Cerebellar cortex (tissue), 1 donor: ENCODE measurements around the gene LPA.
"Not testable (repeated sequence)": the region's sequence is repeated elsewhere in the genome, so short reads cannot be mapped to it uniquely, and the experiment has no call there.

Source experiments
- DNase-seq: peaks from one replicate; pipeline ENCODE4 v3.0.0-alpha.2; 2015; ENCODE audit warnings: low spot score

The LPA gene

DNA sequence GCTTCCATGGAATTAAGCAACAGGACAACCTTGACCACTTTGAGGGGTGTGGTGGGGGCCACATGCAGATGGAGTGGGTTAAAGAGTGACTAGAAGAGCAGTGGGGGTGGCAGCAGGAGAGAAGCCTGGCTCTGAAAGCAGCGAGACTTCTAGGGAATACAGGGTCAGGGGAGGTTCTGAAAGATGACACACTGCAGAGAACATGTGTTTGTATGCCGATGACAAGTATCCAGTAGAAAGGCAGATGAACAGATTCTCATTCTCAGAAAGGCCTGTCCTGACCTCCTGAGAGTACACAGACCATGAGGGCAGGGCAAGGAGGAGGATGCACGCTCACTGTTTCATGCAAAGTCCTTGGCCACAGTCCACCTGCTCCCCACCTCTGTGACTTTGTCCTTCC lies 2.9 kb downstream of the LPA start:
- DNase-seq, result no peak

DNA sequence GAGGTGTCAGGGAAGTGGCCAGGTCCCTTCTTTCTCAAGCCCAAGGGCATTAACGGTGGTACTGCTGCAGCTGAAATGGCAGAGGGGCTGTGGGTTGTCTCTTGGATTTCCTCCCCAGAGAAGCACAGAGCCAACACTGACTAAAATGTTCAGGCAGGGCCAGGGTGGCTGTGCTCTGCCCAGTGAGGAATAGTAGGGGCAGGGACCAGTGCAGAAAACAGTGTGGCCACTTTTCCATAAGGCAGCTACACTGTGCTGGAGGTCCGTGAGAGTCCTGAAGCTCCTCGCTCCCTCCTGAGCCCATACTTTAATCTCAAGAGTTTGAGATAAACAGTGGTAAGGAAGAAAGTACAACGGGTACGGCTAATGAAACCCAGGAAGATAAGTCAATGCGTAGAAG lies 4.5 kb downstream of the LPA start:
- no peak for DNase-seq

DNA sequence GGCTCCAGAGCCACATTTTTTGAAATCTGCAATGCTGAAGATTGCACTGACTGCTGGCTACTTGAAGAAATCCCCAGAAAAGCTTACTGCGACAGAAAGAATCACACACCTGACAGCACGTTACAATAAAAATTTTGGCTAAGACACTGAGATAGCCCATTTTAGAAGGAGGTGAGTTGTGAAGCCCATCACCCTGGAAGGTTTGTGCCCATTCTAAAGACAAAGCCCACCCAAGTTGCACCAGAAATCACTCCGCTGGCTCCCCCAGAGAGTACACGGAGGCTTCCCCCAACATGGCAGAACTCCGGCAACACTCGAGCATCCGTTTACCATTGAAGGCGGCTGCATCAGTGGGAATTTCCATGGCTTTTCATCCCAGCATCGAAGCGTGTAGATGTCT lies 29.4 kb downstream of the LPA start:
- no peak for DNase-seq

DNA sequence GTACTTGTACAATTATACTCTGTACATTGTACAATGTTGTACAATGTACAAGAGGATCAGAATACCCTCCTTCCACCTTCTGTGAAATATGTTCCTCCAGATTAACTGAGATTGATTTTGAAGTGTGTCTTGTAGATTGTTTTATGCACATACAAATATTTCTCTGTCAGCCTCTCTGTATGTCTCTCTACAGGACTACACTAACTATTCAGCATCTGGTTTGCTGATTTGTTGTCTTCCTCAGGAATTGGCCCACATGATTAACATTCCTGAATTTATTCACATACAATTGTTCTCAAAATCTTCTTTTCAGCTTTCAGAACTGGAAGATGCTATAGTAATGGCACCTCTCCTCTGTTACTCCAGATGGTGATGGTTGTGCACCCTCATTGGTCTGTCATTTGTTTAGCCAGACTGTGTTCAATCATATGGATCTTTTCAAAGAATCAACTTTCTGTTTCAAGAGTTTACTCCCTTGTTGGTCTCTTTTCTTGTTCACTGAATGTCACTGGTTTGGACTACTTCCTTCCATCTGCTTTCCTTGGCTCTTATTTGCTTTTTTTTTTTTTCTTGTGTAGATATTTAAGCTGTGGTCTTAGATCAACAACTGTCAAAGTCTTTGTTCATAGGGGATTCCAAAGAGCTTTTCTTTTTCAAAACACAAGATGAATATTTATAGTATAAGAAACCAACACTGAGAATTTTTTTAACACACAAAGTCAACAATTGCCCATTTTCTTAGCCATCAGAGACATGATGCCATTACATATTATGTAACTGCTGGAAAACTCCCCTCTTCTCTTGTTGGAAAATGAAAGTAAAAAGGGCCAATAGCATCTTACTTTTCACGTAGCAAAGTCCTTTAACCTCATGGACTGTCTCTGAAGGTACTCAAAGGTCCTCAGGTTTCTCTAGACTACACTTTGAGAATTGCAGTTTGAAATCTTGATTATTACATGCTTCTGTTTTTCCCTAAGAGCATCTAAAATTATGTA lies 67.9 kb downstream of the LPA start:
- no peak for DNase-seq

DNA sequence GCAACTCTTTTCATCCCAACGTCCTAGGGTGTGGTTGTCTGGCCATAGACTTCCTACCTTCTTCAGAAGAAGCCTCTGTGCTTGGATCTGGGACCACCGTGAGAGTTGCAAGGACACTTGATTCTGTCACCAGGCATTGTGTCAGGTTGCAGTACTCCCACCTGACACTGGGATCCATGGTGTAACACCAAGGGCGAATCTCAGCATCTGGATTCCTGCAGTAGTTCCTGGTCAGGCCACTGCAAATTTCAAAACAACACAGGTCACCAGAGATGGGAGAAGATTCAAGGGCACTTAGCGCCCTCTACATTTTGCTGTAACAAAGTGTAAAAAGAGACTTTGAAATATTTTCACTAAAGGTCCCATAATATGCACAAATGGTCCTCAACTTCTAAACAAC lies 68.8 kb downstream of the LPA start:
- DNase-seq, result not testable (repeated sequence)

DNA sequence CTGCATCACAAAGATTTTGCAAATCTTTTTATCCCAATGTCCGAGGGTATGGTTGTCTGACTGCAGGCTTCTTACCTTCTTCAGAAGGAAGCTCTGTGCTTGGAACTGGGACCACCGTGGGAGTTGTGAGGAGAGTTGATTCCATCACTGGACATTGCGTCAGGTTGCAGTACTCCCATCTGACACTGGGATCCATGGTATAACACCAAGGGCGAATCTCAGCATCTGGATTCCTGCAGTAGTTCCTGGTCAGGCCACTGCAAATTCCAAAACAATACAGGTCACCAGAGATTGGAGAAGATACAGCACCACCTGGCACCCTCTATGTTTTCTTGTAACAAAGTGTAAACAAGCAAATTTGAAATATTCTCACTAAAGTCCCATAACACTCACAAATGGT lies 77.7 kb downstream of the LPA start:
- DNase-seq, result no peak

DNA sequence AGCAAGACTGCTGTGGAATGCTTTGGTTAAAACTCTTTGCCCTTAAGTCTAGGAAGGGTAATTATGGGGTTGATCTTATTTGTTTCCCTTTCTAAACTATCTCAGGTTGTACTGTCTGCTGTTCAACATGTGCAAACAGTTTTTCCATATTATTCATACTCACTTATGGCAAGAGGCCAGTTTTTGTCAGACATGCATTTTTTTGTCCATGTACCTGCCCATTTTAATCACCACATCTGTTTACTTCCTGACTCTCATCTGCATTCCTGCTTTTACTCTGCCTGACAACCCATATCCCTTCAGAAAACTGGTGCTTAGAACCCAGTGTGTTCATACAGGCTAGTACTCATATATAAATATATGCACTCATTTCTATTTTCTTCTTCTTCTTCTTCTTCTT lies 80.3 kb downstream of the LPA start:
- no peak for DNase-seq

DNA sequence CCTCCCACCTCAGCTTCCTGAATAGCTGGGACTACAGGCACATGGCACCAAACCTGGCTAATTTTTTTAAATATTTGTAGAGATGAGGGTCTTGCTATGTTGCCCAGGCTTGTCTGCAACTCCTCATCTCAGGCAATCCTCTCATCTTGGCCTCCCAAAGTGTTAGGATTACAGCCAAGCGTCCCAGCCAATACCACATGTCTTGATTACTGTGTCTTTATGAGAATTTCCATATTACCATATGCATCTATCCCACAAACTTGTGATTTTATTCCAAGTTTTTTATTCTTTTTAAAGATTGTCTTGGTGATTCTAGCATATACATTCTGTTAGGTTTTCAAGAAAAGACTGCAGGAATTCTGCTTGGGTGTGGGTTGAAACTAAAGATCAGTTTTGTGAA lies 82.7 kb downstream of the LPA start:
- DNase-seq, result no peak

DNA sequence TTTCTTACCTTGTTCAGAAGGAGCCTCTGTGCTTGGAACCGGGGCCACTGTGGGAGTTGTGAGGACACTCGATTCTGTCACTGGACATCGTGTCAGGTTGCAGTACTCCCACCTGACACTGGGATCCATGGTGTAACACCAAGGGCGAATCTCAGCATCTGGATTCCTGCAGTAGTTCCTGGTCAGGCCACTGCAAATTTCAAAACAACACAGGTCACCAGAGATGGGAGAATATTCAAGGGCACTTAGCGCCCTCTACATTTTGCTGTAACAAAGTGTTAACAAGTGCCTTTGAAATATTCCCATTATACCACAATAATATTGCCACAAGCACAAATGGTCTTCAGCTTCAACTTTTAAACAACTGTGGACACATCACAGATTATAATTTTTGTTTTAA lies 85.6 kb downstream of the LPA start:
- DNase-seq, result not testable (repeated sequence)

DNA sequence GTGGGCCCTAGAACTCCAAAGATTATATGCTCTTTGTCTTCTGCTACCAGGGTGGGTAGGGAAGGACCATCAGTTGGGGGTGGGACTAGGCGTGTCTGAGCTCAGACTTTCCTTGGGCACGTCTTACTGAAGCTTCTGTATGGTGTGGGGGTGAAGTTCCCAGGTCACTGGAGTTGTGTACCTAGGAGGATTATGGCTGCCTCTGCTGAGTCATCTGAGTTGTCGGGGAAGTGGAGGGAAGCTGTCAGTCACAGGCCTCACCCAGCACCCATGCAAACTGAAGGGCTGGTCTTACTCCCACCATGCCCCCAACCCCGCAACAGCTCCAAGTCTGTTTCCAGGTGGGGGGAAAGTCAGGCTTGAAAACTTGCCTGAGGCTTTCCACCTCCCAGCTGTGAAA lies 90.1 kb downstream of the LPA start:
- no peak for DNase-seq

DNA sequence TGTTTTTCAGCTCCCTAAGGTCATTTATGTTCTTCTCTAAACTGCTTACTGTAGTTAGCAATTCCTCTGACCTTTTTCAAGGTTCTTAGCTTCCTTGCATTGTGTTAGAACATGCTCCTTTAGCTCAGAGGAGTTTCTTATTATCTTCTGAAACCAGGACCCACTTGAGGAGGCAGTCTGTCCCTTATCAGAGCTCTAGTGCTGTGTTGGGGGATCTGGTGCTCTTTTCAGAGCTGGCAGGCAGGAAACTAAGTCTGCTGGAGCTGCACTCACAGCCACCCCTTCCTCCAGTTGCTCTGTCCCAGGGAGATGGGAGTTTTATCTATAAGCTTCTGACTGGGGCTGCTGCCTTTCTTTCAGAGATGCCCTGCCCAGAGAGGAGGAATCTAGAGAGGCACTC lies 92.9 kb downstream of the LPA start:
- DNase-seq, result not testable (repeated sequence)

DNA sequence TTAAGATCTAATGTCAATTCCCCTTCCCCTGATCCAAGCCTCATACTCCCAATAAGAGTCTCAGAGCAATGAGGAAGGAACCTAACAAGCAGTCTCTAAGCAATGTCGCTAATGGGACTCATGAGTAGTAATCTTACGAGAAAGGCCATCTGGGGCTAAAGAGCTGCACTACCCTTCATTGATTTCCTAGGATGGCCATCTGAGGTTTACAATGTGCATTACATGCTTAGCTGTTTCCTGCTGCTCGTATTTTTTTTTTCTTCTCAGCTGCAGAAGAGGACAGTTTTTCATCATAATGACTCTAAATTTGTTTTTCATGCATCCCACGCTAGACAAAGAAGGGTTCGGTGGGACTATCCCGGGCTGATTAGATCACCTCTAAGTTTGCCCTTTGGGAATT lies 119.3 kb downstream of the LPA start:
- DNase-seq, result no peak

DNA sequence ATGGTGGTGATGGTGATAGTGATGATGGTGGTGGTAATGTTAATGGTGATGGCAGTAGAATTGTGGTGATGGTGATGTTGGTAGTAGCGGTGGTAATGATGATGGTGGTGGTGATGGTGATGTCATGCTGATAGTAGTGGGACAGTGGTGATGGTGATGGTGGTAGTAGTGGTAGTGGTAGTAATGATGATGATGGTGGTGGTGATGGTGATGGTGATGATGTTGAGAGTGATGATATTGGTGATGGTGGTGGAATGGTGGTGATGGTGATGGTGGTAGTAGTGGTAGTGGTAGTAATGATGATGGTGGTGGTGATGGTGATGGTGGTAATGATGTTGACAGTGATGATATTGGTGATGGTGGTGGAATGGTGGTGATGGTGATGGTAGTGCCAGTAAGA lies 128.8 kb downstream of the LPA start:
- DNase-seq, result no peak

DNA sequence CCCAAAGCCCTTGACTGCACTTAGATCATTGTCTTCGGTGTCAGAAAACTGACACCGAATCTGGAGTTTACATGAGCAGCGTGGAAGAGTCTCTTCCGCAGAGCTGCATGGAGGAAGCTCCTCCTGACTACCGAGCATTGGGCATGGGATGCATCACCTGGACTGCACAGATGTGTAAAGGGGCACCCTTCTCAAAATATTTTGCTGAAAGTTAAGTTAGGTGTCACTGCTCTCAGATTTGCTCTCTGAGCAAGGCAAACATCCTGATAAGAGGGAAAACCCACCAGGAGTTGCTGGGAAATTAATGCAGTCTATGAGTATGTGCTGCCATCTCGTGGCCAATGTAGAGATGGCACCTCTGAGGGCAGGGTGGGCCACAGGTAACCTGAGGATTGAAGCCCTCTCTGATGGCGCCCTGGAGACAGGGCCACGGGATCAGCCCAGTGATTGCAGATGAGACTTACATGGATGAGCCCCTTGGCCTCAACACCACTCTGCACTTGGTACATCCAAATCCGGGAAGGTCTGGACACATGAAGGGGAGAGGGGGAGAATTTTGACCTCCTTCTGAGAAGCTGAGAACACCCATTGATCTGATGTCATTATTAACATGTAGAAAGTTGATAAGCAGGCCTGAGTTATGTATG lies 129.9 kb downstream of the LPA start:
- DNase-seq, result peak; percentile 50

DNA sequence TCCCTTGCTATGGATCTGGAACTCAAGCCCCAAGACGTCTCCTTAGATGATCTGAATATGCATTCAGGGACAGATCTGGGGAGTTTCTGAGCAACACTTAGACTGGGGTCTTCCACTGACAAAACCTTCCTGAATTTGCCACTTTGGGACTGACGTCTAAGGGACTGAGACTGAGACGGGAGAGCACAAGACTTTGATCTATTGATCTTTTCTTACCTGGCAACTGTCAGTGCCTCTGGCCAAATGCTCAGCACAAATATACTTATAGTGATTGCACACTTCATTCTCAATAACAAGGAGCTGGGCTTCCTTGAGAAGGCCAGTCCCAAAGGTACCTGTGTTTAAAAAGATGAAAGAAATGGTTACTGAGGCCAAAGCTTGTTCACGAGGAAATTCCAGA lies 131.8 kb downstream of the LPA start:
- DNase-seq, result no peak

DNA sequence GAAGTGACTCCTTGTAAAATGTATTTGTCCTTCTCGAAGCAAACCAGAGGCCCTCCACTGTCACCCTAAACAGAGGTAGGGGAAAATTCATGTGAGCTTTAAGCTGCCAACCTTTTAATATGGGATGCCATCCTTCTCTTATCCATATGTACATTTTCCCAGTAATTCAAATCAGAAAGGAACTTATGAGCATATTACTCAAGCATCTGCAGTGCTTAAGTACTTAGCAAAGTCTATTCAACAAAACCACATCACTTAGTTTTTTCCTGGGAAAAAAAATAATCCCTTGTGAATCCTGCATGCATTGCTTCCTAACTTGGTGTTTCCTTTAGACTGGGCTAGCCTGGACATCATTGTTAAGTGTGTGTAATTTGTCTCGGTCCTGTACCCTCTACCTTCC lies 132.2 kb downstream of the LPA start:
- DNase-seq, result no peak

DNA sequence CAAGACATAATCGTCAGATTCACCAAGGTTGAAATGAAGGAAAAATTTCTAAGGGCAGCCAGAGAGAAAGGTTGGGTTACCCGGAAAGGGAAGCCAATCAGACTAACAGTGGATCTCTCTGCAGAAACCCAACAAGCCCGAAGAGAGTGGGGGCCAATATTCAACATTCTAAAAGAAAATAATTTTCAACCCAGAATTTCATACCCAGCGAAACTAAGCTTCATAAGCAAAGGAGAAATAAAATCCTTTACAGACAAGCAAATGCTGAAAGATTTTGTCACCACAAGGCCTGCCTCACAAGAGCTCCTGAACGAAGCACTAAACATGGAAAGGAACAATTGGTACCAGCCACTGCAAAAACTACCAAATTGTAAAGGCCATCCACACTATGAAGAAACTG lies 134.6 kb downstream of the LPA start:
- DNase-seq, result not testable (repeated sequence)

DNA sequence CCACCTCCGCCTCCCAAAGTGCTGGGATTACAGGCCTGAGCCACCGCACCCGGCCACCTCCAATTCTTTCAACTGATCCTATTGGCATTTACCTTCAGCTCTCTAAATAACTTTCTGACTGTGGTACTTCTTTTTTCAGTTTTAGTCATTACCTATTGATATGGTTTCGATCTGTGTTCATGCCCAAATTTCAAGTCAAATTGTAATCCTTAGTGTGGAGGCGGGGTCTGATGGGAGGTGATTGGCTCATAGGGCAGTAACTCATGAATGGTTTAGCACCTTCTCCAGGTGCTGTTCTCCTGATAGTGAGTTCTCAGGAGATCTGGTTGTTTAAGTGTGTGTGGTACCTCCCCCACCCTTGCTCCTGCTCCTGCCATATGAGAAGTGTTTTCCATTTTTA lies 140.9 kb downstream of the LPA start:
- no peak for DNase-seq

DNA sequence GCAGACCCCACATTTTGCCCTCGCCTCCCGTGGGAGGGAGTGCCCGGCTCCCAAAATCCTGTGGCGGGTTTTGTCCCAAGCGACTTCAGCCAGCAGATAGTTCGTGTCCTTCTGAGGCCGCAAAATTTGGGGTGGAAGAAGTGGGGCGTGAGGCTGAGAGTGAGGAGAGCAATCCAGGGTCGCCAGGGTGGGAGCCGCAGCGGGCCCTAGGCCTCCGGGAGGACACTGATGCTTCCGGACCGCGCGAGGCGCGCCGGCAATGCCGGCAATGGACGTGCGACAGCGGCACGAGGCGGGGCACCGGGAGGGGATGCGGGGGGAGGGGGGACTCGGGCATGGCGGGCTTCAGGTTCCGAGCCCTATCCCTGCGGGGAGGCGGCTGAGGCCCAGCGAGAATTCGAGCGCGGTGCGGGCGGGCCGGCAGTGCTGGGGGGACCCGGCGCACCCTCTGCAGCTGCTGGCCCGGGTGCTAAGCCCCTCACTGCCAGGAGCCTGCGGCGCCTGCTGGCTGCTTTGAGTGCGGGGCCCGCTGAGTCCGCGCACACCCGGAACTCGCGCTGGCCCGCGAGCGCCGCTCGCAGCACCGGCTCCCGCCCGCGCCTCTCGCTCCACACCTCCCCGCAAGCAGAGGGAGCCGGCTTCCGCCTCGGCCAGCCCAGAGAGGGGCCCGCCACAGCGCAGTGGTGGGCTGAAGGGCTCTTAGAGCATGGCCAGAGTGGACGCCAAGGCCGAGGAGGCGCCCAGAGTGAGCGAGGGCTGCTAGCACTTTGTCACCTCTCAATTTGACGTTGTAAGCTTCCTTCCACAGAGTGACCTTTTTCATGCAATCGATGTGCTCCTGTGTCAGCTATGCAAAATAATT lies 143.8 kb downstream of the LPA start:
- DNase-seq, result peak; percentile 6

DNA sequence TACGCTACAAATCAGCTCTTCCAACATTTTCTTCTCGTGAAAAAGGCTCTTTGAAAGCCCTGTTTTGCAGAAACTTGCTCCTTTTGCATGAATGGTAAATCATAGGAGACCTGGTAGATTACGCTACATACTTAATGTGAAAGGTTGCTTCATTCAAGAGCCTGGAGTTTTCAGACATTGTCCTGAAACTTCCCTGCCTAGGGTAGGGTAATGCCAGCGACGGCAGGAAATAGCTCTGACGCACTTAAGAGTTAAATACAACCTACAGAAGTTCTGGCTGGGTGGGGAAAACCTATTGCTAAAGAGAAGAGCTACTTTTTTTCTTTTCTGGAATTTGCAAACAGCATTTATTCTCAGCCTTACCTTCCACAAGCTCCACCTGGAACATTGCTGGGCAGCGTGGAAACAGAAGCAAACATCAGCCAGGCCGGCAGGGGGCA lies 144.5 kb downstream of the LPA start:
- DNase-seq, result peak; percentile 68

DNA sequence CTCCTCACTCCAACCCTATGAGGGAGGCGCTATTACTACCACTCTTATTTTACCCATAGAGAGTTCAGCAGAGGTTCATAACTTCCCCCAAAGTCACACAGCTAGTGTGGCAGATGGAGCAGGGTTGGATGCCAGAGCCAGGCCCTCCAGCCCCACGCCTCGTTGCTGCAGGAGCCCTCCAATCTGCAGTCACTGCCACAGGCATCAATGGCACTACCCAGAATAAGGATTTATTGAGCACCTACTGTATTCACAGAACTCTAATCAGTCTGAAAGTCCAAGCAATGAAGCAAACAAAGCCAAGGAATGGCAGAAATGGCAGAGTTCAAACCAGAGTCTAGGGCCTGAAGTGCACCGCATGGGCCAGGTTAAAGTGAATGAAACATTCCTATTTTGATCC lies 144.9 kb downstream of the LPA start:
- no peak for DNase-seq

DNA sequence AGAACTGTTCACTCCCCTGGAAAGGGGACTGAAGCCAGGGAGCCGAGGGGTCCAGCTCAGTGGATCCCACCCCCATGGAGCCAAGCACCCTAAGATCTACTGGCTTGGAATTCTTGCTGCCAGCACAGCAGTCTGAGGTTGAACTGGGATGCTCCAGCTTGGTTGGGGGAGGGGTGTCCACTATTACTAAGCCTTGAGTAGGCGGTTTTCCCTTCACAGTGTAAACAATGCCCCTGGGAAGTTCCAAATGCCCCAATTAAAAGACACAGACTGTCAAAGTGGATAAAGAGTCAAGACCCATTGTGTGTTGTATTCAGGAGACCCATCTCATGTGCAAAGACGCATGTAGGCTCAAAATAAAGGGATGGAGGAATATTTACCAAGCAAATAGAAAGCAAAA lies 150.2 kb downstream of the LPA start:
- no peak for DNase-seq
